HG03432 (cell line): ENCODE measurements around the gene SRGAP3.

ENCODE experiments used
- ATAC-seq: cut with Tn5 transposase; IDR thresholded peaks from one replicate; pipeline ENCODE4 v1.9.1; 2021; ENCODE audit warnings: mild to moderate bottlenecking, moderate library complexity; ENCODE audit not compliant: unreplicated experiment

SRGAP3 gene

GRCh38 chr3:9066775-9067174, 182.7 kb downstream of the SRGAP3 start:
- no peak for ATAC-seq

- no peak for ATAC-seq
Measured at GRCh38 chr3:9066141-9066540, 183.3 kb downstream of the SRGAP3 start.

- ATAC-seq, result no peak
Measured at GRCh38 chr3:9064850-9065249, 184.6 kb downstream of the SRGAP3 start.

GRCh38 chr3:9064251-9064650, 185.2 kb downstream of the SRGAP3 start:
- ATAC-seq, result no peak

GRCh38 chr3:9062570-9062969, 186.9 kb downstream of the SRGAP3 start:
- no peak for ATAC-seq

GRCh38 chr3:9061634-9062033, 187.8 kb downstream of the SRGAP3 start:
- ATAC-seq, result no peak

- no peak for ATAC-seq
Measured at GRCh38 chr3:9059489-9060400, 189.7 kb downstream of the SRGAP3 start.

GRCh38 chr3:9056581-9056980, 192.9 kb downstream of the SRGAP3 start:
- no peak for ATAC-seq

GRCh38 chr3:9047452-9048346, 201.7 kb downstream of the SRGAP3 start:
- no peak for ATAC-seq

- ATAC-seq, result no peak
Measured at GRCh38 chr3:9045371-9045770, 204.1 kb downstream of the SRGAP3 start.

GRCh38 chr3:9043063-9043462, 206.4 kb downstream of the SRGAP3 start:
- ATAC-seq, result no peak

GRCh38 chr3:9041626-9042025, 207.8 kb downstream of the SRGAP3 start:
- ATAC-seq, result no peak

GRCh38 chr3:9040996-9041395, 208.4 kb downstream of the SRGAP3 start:
- no peak for ATAC-seq

GRCh38 chr3:9037144-9037711, 212.2 kb downstream of the SRGAP3 start:
- ATAC-seq, result no peak

- no peak for ATAC-seq
Measured at GRCh38 chr3:9036404-9037131, 212.9 kb downstream of the SRGAP3 start.

- no peak for ATAC-seq
Measured at GRCh38 chr3:9035961-9036360, 213.5 kb downstream of the SRGAP3 start.

- ATAC-seq, result no peak
Measured at GRCh38 chr3:9035473-9035872, 214.0 kb downstream of the SRGAP3 start.

- no peak for ATAC-seq
Measured at GRCh38 chr3:9033867-9034266, 215.6 kb downstream of the SRGAP3 start.

GRCh38 chr3:9032231-9032777, 217.1 kb downstream of the SRGAP3 start:
- ATAC-seq, result no peak

- ATAC-seq, result no peak
Measured at GRCh38 chr3:9030034-9030433, 219.4 kb downstream of the SRGAP3 start.
